Measurements from ENCODE around the gene ZNHIT2. TPM values are rescaled to one million over a fixed set of nuclear protein-coding genes. Genes with fewer than 3 reads are reported as not detected.
A peak's percentile ranks its signal among the peaks of the same experiment; 100 is the strongest.

The ZNHIT2 gene
- total and polyA plus RNA-seq, 2 of the 13 experiments (the other 11 are each of a cell fraction or from before 2014, with no cell fraction given), result 1.1 to 6.5 TPM

DNA sequence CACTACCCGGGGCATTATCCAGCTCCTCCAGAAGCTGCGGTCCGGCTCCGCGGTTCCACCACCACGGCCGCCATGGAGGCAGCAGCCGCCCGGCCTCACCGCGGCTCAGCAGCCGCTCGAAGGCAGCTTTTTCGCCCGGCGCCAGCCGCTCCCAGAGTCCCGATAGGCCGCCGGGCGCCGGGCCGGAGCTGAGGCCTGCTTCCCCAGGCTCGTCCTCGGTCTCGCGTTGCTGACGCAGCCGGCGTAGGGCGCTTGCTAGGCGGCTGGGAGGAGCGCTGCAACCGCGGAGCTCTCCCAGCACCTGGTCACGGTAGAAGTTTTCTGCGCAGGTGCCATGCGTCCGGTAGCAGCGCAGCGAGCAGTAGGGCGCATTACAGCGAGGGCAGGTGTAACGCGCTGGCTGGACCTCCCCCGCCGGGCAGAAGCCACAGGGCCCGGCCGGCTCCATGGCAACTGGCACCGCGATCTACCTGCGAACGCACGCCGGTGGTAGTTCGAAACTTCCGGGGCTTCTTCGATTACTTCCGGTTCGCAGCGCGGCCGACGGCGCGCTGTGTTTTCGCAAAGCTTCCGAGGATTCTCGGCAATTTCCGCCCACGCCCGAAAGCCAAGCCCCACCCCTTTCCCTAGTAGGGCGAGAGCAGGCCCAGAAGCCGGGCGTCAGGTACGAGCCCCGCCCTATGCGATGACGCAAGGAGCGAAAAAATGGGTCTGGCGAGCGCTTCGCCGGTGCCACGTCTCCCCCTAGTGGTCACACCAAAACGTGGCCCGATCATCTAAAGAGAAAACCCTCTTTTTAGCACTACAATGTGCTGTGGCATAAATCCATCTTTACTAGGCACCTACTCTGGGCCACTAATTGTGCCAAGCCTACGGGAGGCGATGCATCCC, at the start of gene ZNHIT2 (continued):
- no peak for TF ChIP-seq EHMT2 (IDR thresholded peaks at IDR 0.05; ENCODE audit: borderline replicate concordance, low read depth, low read length)
- no peak for TF ChIP-seq SNAPC2 (CRISPR knock-in tag; IDR thresholded peaks at IDR 0.05)
- TF ChIP-seq, protein P1, sequence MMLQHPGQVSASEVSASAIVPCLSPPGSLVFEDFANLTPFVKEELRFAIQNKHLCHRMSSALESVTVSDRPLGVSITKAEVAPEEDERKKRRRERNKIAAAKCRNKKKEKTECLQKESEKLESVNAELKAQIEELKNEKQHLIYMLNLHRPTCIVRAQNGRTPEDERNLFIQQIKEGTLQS (CRISPR knock-in tag; IDR thresholded peaks at IDR 0.05), result peak; percentile 93
- peak; percentile 21; the same call in 1 of the 2 replicates for TF ChIP-seq PITX1 (CRISPR knock-in tag; IDR thresholded peaks at IDR 0.05)
- TF ChIP-seq KLF13 (CRISPR knock-in tag; IDR thresholded peaks at IDR 0.05), result no peak
- TF ChIP-seq GATA4 (IDR thresholded peaks at IDR 0.05; ENCODE audit: borderline replicate concordance, low read depth), result no peak
- peak; percentile 89 for TF ChIP-seq ATF1 (CRISPR knock-in tag; IDR thresholded peaks at IDR 0.05)
- TF ChIP-seq DR1 (CRISPR knock-in tag; IDR thresholded peaks at IDR 0.05), result no peak
- no peak for TF ChIP-seq RORA (CRISPR knock-in tag; IDR thresholded peaks at IDR 0.05)
- no peak for TF ChIP-seq MED1 (CRISPR knock-in tag; IDR thresholded peaks at IDR 0.05)
- no peak for TF ChIP-seq ZNF232 (CRISPR knock-in tag; IDR thresholded peaks at IDR 0.05; ENCODE audit: borderline replicate concordance)
- TF ChIP-seq, protein P2, sequence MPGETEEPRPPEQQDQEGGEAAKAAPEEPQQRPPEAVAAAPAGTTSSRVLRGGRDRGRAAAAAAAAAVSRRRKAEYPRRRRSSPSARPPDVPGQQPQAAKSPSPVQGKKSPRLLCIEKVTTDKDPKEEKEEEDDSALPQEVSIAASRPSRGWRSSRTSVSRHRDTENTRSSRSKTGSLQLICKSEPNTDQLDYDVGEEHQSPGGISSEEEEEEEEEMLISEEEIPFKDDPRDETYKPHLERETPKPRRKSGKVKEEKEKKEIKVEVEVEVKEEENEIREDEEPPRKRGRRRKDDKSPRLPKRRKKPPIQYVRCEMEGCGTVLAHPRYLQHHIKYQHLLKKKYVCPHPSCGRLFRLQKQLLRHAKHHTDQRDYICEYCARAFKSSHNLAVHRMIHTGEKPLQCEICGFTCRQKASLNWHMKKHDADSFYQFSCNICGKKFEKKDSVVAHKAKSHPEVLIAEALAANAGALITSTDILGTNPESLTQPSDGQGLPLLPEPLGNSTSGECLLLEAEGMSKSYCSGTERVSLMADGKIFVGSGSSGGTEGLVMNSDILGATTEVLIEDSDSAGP (CRISPR knock-in tag; IDR thresholded peaks at IDR 0.05; ENCODE audit: borderline replicate concordance), result peak; percentile 74
- TF ChIP-seq, protein P3, sequence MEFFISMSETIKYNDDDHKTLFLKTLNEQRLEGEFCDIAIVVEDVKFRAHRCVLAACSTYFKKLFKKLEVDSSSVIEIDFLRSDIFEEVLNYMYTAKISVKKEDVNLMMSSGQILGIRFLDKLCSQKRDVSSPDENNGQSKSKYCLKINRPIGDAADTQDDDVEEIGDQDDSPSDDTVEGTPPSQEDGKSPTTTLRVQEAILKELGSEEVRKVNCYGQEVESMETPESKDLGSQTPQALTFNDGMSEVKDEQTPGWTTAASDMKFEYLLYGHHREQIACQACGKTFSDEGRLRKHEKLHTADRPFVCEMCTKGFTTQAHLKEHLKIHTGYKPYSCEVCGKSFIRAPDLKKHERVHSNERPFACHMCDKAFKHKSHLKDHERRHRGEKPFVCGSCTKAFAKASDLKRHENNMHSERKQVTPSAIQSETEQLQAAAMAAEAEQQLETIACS (CRISPR knock-in tag; IDR thresholded peaks at IDR 0.05), result no peak
- TF ChIP-seq ZNF142 (CRISPR knock-in tag; IDR thresholded peaks at IDR 0.05), result 0 out of 2 replicates have a peak, but pooled peaks have one; percentile 18
- no peak for TF ChIP-seq ZNF18 (CRISPR knock-in tag; IDR thresholded peaks at IDR 0.05; ENCODE audit: insufficient replicate concordance)
- peak; percentile 21; the same call in 1 of the 2 replicates for TF ChIP-seq SP140L (CRISPR knock-in tag; IDR thresholded peaks at IDR 0.05; ENCODE audit: borderline replicate concordance)
- no peak for TF ChIP-seq FOXA1 (IDR thresholded peaks at IDR 0.05)
- TF ChIP-seq FOXA1 (CRISPR knock-in tag; IDR thresholded peaks at IDR 0.05), result no peak
